Epidermal melanocyte (primary cell): ENCODE measurements around the gene OR2F2.

Experiments used
- DNase-seq: peaks from one replicate; pipeline ENCODE4 v3.0.0; 2011; ENCODE audit warnings: low spot score; ENCODE audit not compliant: insufficient read length

The OR2F2 gene

DNA sequence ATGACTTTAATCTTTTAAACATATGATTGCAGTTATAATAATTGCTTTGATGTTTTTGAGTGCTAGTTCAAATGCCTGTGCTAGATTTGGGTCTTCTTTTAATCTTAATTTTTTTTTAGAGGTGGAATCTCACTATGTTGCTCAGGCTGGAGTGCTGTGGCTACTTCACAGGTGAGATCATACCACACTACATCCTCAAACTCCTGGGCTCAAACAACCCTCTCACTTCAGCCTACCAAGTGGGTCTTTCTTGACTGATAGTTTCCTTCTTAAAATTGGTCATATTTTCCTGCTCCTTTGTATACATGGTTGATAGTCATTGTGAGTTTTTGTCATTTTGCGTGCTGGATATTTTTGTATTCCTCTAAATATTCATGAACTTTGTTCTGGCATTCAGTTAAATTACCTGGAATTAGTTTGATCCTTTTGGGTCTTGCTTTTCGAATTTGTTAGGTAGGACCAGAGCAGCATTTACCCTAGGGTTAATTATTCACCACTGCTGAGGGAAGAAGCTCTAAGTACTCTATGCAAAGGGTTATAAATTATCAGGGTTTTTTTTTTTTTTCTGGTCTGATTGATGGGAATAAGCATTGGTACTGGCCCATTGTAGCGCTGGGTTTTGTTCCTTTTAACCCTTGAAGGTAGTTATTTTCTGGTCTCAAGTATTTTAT lies 21.0 kb upstream of the OR2F2 start:
- no peak for DNase-seq

DNA sequence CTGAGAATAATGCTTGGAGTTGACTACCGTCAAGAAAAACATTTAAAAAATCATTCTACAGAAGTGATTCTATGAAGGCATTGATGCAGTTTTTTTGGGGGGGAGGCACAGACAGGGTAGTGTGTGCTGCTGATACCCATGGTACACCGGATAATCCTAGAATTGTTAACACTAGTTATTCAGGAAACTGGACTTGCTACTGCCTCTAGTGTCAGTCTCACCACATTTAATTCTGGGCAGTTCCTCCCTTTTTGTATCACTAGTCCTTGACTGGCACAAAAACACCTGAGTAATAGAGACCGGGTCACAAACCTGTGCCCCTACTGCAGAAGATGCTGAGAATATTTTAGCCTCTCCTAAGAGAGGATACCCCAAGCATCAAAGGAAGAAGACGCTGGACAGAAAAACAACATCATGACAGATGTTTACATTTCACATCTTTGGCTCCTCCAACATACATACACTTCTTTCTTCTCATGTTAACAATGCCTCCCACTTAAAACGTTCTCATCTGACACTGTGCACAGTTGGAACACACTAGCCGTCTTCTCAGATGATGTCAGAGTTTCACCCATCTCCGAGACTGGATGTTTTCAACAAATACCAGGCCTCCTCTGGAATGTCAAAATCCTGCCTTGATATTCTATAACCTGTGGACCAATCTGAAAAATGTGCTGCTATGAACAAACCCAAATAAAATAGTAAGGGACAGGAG lies 19.9 kb upstream of the OR2F2 start:
- DNase-seq = no peak

- DNase-seq = no peak
Measured at GRCh38 chr7:143924851-143925250, 10.2 kb upstream of the OR2F2 start.

GRCh38 chr7:143929224-143929920 lies 5.7 kb upstream of the OR2F2 start:
- no peak for DNase-seq

GRCh38 chr7:143931739-143932138 lies 3.3 kb upstream of the OR2F2 start:
- no peak for DNase-seq

- no peak for DNase-seq
Measured at GRCh38 chr7:143936087-143937009, 1.3 kb downstream of the OR2F2 start.

- no peak for DNase-seq
Measured at GRCh38 chr7:143938379-143939243, 3.6 kb downstream of the OR2F2 start.

DNA sequence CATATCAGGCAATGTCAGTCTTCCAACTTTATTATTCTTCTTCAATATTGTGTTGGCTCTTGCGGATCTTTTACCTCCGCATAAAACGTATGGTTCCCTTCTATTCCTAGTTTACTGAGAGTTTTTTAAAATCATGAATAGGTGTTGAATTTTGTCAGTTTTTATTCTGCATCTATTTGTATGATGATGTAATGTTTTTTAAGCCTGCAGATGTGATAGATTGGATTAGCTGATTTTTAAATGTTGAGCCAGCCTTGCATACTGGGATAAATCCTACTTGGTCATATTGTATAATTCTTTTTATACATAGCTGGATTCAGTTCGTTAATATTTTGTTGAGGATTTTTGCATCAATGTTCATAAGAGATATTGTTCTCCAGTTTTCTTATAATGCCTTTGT lies 10.4 kb downstream of the OR2F2 start:
- DNase-seq = no peak

- DNase-seq = no peak
Measured at GRCh38 chr7:143947111-143947510, 12.1 kb downstream of the OR2F2 start.

DNA sequence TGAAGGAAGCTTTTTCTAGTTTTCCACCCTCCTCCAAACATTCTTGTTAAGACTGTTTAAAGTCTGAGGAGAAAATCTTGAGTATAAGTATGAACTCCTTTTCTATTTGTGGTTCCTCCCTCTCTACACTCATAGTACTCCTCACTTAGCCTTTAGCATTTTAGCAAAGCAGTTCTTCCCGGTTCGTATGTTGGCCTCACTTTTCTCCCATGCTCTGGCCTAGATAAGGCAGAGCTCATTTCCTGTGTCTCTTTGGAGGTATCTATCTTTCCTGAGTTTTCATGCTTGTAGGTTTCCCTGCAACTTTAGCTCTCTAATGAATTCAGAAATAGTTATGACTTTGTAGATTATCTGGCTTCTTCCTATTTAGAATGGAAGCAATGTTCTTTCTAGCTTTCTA lies 13.7 kb downstream of the OR2F2 start:
- no peak for DNase-seq

- no peak for DNase-seq
Measured at GRCh38 chr7:143953421-143953820, 18.4 kb downstream of the OR2F2 start.

DNA sequence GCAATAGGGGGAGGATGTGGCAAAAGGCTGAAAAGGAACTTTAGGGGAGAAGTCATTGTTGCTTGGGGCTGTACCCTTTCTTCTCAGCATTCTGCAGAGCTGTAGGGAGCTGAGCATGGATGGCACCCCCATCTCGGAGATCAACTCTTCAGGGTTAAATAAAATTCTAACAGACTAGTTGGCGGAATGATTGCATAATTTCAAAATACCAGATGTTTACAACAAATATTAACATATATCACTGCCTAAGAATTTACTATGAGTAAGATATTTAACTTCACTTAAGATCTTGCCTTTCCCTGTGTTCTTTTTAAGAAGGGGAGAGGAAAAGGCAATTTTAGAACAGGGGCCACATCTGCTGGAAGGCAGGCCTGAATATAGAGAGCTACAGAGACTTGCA lies 19.1 kb downstream of the OR2F2 start:
- DNase-seq = no peak

GRCh38 chr7:143954544-143954943 lies 19.5 kb downstream of the OR2F2 start, which contains the start of gene OR2F1:
TSS of gene OR2F1 (plus strand) at chr7:143954844. CDS start at chr7:143959971, 5,127 bp downstream.
- no peak for DNase-seq

DNA sequence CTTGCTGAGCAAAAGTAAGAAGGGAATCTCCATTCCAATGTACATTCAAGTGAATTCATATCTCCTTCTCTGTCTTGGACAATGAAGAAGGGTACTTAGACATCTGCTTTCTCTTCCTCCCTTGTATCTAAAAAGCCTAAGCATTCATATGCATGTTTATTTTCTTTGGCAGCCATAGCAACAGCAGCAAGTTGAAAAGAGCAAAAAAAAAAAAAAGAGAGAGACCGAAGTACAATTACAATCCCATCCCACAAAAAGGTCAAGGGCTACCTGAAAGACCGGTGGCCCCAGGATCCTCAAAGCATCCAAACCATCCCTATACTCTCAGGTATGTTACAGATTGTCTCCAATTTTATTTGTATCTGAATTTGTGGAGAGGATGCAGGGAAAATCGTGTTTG lies 23.7 kb downstream of the OR2F2 start:
- no peak for DNase-seq

- no peak for DNase-seq
Measured at GRCh38 chr7:143960813-143961610, 26.0 kb downstream of the OR2F2 start.

- DNase-seq = no peak
Measured at GRCh38 chr7:143965280-143965679, 30.2 kb downstream of the OR2F2 start.

DNA sequence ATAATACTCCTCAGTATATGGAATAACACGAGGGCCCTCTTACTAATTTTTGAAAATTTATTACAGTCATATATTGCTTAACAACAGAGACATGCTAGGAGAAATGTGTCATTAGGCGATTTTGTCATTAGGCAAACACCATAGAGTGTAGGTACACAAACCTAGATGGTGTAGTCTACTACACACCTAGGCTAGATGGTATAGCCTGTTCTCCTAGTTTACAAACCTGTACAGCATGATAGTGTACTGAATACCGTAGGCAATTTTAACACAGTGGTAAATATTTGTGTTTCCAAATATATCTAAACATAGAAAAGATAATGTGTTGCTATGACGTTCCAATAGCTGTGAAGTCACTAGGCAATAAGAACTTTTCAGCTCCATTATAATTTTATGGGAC lies 32.4 kb downstream of the OR2F2 start:
- DNase-seq = no peak

DNA sequence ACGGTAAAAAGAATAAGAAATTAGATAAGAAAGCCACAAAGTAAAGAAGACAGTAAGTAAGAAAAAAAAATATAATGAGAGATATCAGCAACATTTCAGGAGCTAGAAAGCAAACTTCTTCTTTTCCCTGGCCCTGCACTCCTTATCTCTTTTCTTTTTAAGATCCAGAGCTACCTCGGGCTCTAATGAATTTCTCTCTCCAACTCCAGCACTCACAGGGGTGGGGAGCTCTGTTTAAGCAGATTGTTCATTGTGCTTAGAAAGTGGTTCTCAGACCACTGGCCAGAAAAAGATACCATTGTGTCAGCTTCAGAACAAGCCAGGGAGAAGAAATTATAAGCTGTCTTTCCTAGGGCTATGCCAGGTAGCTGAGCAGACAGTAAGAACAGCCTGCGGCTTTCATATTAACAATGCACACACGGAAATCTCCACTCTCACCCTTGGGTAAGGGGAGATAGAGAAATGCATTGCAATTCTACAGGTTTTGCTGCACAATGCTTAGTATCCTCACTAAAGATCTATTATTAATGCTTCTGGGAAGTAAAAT lies 38.9 kb downstream of the OR2F2 start:
- DNase-seq = no peak

DNA sequence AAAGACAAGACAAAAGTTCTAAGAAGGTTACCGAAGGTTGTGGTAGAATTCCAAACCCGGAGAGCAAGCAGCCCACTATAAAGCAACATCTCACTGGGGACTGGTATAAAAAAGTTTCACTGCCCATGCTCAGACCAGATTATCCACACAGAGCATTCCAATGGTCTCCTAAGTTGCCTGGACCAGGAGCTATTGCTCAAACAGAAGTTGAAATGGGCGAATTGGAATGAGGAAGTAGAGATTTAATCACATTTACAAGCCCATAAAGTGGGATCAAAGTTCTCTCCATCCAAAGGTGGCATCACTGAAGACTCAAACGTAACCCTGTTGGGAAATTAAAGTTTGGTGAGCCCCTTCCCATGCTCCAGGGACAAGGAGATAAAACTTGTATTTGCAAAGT lies 39.4 kb downstream of the OR2F2 start:
- DNase-seq = no peak
